Kidney (tissue), 14 donors: ENCODE data around the gene AMDHD1. TPM values are rescaled to one million over a fixed set of nuclear protein-coding genes. Genes with fewer than 3 reads are reported as not detected.
A peak's percentile ranks its signal among the peaks of the same experiment; 100 is the strongest.

Experiments used
- DNase-seq, 5 donors: peaks; one replicate each; pipeline ENCODE4 v3.0.0-alpha.2; 2013 to 2020
- FAIRE-seq: peaks from 2 replicates; lab custom pipeline; 2012; peaks lifted over from hg19 to GRCh38; lab: Jason Lieb, UNC
- H3K27ac ChIP-seq, 2 donors: one replicate each; pipeline ENCODE4 v1.7.0; 2013; ENCODE audit warnings: low read depth in 2 of 2, low read length in 2 of 2, inconsistent platforms in 1 of 2
- H3K27me3 ChIP-seq: one replicate; pipeline ENCODE4 v1.7.1; 2013; ENCODE audit warnings: low read length, inconsistent platforms; ENCODE audit not compliant: control insufficient read depth, insufficient read depth
- H3K36me3 ChIP-seq, 3 donors: one replicate each; pipeline versions ENCODE4 v1.7.0 to v1.7.1; 2013; ENCODE audit warnings: low read length in 3 of 3, control low read depth in 1 of 3, inconsistent platforms in 1 of 3; ENCODE audit not compliant: insufficient read depth in 3 of 3, control insufficient read depth in 2 of 3
- H3K4me1 ChIP-seq, 3 donors: one replicate each; pipeline versions ENCODE4 v1.7.0 to v1.7.1; 2013; ENCODE audit warnings: low read length in 3 of 3, inconsistent platforms in 1 of 3, low read depth in 1 of 3; ENCODE audit not compliant: control insufficient read depth in 2 of 3, insufficient read depth in 2 of 3
- H3K4me3 ChIP-seq, 3 donors: one replicate each; pipeline versions ENCODE4 v1.7.0 to v1.8.1; 2013; ENCODE audit warnings: low read length in 3 of 3, control low read depth in 1 of 3, inconsistent platforms in 1 of 3
- H3K9ac ChIP-seq, 3 donors: one replicate each; pipeline versions ENCODE4 v1.7.0 to v1.7.1; 2013; ENCODE audit warnings: low read length in 3 of 3, control low read depth in 1 of 3, inconsistent platforms in 1 of 3
- H3K9me3 ChIP-seq, 3 donors: one replicate each; pipeline versions ENCODE4 v1.7.0 to v1.7.1; 2013; ENCODE audit warnings: low read length in 3 of 3, control low read depth in 1 of 3, inconsistent platforms in 1 of 3; ENCODE audit not compliant: control insufficient read depth in 2 of 3, insufficient read depth in 1 of 3
- intact Hi-C: fragments of 100-400 bp; cut with DNase I; formaldehyde crosslinking; loops from one replicate; pipeline ENCODE4 v1.11.1; 2022
- polyA plus RNA-seq: library from polyadenylated mRNA; stranded (reverse); fragments of 350-450 nt; fragmentation: Illumina TruSeq; extraction: RNeasy Lipid Tissue Mini Kit (QIAGEN cat#74804); gene quantifications from one replicate; pipeline ENCODE4 v1.2.3, GENCODE V29; 2014; ENCODE audit warnings: low read depth, low replicate concordance; ENCODE audit not compliant: insufficient read depth
- total RNA-seq: library from RNA; stranded (reverse); fragmentation: NEBNext Ultra II Directional; extraction: Animal tissue kit (Norgen Biotek cat#: 25700); gene quantifications from one replicate; pipeline ENCODE4 v1.2.1, GENCODE V29; 2021
- TF ChIP-seq, protein P1 (sequence below): IDR thresholded peaks from 3 replicates; pipeline ENCODE4 v1.5.1; 2012; ENCODE audit warnings: mild to moderate bottlenecking, moderate library complexity, borderline replicate concordance; ENCODE audit not compliant: insufficient read depth; ENCODE audit errors: extremely low read depth
- donor health status: control.
- donor health status: control.
- donor health status: control.
- donor health status: control.
- donor health status: control.
- donor health status: DM: yes; HTN: yes; CAD: no.
- donor health status: Normal renal cell carcinoma (clear cell type).

Gene AMDHD1
- total and polyA plus RNA-seq, 2 donors from 2014 or later: 1.2 to 5.9 TPM

DNA sequence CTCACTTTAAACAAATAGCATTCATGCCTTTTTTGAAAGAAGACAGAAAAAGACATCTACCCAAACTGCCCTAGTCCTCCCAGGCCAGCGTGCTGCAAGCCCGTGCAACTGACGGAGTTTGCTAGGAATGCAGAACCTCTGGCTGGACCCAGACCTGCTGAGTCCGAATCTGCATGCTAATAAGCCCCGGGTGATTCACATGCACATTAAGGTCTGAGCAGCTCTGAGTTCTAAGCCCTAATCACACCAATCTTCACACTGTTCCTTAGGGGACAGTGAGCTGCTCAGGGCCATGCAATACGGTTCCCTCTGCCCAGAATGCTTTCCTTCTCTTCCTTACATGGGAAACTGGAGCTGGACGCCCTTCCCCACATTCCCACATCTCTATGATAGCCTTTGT lies 27.8 kb downstream of the AMDHD1 start:
- Histone ChIP-seq H3K9me3 (no peaks in the 10 kb centered on the region), H3K36me3 (no peaks in the 10 kb centered on the region), H3K27me3 (no peaks in the 10 kb centered on the region), H3K9ac (no peak overlapping the region), H3K4me3 (no peak overlapping the region), H3K4me1 (peaks cover 0 to 5% (median 3%) of the 10 kb centered on the region in 3 donors), H3K27ac (no peak overlapping the region)
- TF ChIP-seq, protein P1, sequence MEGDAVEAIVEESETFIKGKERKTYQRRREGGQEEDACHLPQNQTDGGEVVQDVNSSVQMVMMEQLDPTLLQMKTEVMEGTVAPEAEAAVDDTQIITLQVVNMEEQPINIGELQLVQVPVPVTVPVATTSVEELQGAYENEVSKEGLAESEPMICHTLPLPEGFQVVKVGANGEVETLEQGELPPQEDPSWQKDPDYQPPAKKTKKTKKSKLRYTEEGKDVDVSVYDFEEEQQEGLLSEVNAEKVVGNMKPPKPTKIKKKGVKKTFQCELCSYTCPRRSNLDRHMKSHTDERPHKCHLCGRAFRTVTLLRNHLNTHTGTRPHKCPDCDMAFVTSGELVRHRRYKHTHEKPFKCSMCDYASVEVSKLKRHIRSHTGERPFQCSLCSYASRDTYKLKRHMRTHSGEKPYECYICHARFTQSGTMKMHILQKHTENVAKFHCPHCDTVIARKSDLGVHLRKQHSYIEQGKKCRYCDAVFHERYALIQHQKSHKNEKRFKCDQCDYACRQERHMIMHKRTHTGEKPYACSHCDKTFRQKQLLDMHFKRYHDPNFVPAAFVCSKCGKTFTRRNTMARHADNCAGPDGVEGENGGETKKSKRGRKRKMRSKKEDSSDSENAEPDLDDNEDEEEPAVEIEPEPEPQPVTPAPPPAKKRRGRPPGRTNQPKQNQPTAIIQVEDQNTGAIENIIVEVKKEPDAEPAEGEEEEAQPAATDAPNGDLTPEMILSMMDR: no peak
- FAIRE-seq (no peak), DNase-seq (no peak)
- intact Hi-C loops: no loop called here

DNA sequence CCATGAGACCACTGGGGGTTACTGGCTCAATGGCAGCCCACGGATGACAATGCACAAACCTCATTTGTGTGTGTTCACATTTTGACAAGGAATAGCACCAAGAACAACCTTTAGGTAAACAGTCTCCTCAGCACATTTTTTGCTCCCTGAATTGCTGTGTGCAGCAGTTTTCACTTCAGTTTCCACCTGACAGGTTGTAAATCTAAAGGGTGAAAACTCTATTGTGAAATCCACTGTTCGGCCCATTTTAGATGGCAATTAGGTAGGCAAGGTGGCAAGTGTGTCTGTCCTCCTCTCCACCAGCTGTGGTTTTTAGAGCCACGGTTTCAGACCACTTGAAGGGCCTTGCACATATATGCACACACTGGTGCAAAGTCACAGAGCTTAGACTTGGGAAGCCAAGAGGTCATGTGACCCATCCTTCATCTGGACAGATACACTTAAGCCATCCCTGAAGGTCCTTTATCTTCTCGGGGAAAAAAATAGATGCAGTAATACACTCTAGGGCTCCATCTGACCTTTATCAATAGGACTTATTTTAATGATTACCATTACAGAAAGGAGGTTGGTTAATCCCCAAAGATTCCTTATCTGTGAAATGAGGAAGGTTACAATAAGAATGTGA lies 29.8 kb downstream of the AMDHD1 start:
- Histone ChIP-seq H3K9me3 (no peaks in the 10 kb centered on the region), H3K9ac (no peak overlapping the region), H3K27me3 (no peaks in the 10 kb centered on the region), H3K27ac (no peak overlapping the region), H3K4me3 (no peak overlapping the region), H3K4me1 (peaks cover 0 to 3% (median 0%) of the 10 kb centered on the region in 3 donors), H3K36me3 (no peaks in the 10 kb centered on the region)
- TF ChIP-seq, protein P1: no peak
- intact Hi-C loops: no loop called here
- DNase-seq (peak in 2 of 5 donors; percentile 19 to 38), FAIRE-seq (no peak)

- no peaks in the 10 kb centered on the region for H3K27me3 ChIP-seq
- TF ChIP-seq, protein P1: no peak
- H3K4me1 ChIP-seq: peaks cover 0 to 3% (median 0%) of the 10 kb centered on the region in 3 donors
- DNase-seq: peak in 2 of 5 donors; percentile 28 to 44
- H3K4me3 ChIP-seq: no peak overlapping the region
- intact Hi-C loops: no loop called here
- no peaks in the 10 kb centered on the region for H3K9me3 ChIP-seq
- no peaks in the 10 kb centered on the region for H3K36me3 ChIP-seq
- H3K27ac ChIP-seq: no peak overlapping the region
- no peak overlapping the region for H3K9ac ChIP-seq
- FAIRE-seq: no peak
Observed at GRCh38 chr12:95974358-95974757, 31.2 kb downstream of the AMDHD1 start.

DNA sequence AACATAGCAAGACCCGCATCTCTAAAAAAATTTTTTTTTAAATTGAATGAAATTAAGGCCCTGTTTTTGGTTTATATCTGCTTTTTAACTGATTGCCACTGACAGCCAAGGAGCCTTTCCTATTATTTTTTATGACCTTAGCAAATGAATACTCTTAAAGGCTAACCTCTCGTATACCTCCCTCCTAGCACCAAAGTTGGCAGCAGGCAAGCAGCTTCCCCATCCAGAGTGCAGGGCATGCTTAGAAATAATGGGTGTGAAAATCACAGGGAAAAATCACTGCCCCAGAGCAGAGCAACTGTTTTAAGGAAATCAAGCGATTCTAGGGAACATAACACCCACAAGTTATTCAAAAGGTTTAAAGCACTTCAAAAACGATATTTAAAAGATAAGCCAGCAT lies 32.4 kb downstream of the AMDHD1 start:
- no peak for DNase-seq
- FAIRE-seq: no peak
- intact Hi-C loops: no loop called here
- H3K9me3 ChIP-seq: no peaks in the 10 kb centered on the region
- no peak overlapping the region for H3K9ac ChIP-seq
- no peaks in the 10 kb centered on the region for H3K36me3 ChIP-seq
- TF ChIP-seq, protein P1: no peak
- H3K4me3 ChIP-seq: no peak overlapping the region
- no peak overlapping the region for H3K27ac ChIP-seq
- H3K4me1 ChIP-seq: peaks cover 0 to 3% (median 0%) of the 10 kb centered on the region in 3 donors
- no peaks in the 10 kb centered on the region for H3K27me3 ChIP-seq
